HL-60/S4 treated with retinoic acid at 250 ng/mL for 4 days and 3 days (cell line): ENCODE data around the gene SNAP29.

Source experiments
- in situ Hi-C: fragments of 300-500 bp; cut with MboI; formaldehyde crosslinking; loops from 2 replicates; pipeline ENCODE4 v1.7.0; 2022; ENCODE audit warnings: low sequenced_read_pairs

Gene SNAP29

GRCh38 chr22:20865875-20866445, 7.2 kb downstream of the SNAP29 start:
- in situ Hi-C loops = no loop called here

GRCh38 chr22:20866736-20867135, 7.9 kb downstream of the SNAP29 start:
- in situ Hi-C loops = no loop called here

GRCh38 chr22:20867179-20868024, 8.6 kb downstream of the SNAP29 start:
- in situ Hi-C loops = no loop called here

- in situ Hi-C loops = no loop called here
These were observed 9.5 kb downstream of the SNAP29 start for GRCh38 chr22:20868025-20868962.

GRCh38 chr22:20869234-20869633, 10.4 kb downstream of the SNAP29 start:
- in situ Hi-C loops = no loop called here

- in situ Hi-C loops = no loop called here
These were observed 14.4 kb downstream of the SNAP29 start for GRCh38 chr22:20873214-20873613.

GRCh38 chr22:20875296-20875695, 16.5 kb downstream of the SNAP29 start:
- in situ Hi-C loops = loop anchor here (25.0 kb wide), 1 partner anchor 787 kb away; the partner anchor contains the start of gene PPIL2

- in situ Hi-C loops = loop anchor here (25.0 kb wide), 1 partner anchor 785 kb away; the partner anchor contains the start of gene PPIL2
These were observed 18.9 kb downstream of the SNAP29 start for GRCh38 chr22:20877715-20878114.

GRCh38 chr22:20881231-20881630, 22.4 kb downstream of the SNAP29 start:
- in situ Hi-C loops = loop anchor here (25.0 kb wide), 1 partner anchor 781 kb away; the partner anchor contains the start of gene PPIL2

GRCh38 chr22:20881869-20882815, 23.3 kb downstream of the SNAP29 start:
- in situ Hi-C loops = loop anchor here (25.0 kb wide), 1 partner anchor 780 kb away; the partner anchor contains the start of gene PPIL2

- in situ Hi-C loops = loop anchor here (25.0 kb wide), 1 partner anchor 779 kb away; the partner anchor contains the start of gene PPIL2
These were observed 24.0 kb downstream of the SNAP29 start for GRCh38 chr22:20882855-20883254.

GRCh38 chr22:20884454-20884853, 25.6 kb downstream of the SNAP29 start:
- in situ Hi-C loops = loop anchor here (25.0 kb wide), 1 partner anchor 778 kb away; the partner anchor contains the start of gene PPIL2

GRCh38 chr22:20885017-20885556, 26.3 kb downstream of the SNAP29 start:
- in situ Hi-C loops = loop anchor here (25.0 kb wide), 1 partner anchor 777 kb away; the partner anchor contains the start of gene PPIL2

GRCh38 chr22:20885557-20886323, 26.9 kb downstream of the SNAP29 start:
- in situ Hi-C loops = loop anchor here (25.0 kb wide), 1 partner anchor 777 kb away; the partner anchor contains the start of gene PPIL2

GRCh38 chr22:20887375-20887774, 28.6 kb downstream of the SNAP29 start:
- in situ Hi-C loops = loop anchor here (25.0 kb wide), 1 partner anchor 775 kb away; the partner anchor contains the start of gene PPIL2

- in situ Hi-C loops = loop anchor here (25.0 kb wide), 1 partner anchor 773 kb away; the partner anchor contains the start of gene PPIL2
These were observed 30.4 kb downstream of the SNAP29 start for GRCh38 chr22:20889025-20889704.

GRCh38 chr22:20889904-20890540, 31.2 kb downstream of the SNAP29 start:
- in situ Hi-C loops = loop anchor here (25.0 kb wide), 1 partner anchor 772 kb away; the partner anchor contains the start of gene PPIL2
